OCI-LY3 (cell line): Measurements from ENCODE around the gene SND1.

Experiments used
- EZH2phosphoT487 ChIP-seq: fragments of 200-600 bp; shearing (Covaris generic); IDR thresholded peaks from 2 replicates; pipeline ENCODE4 v1.6.1; 2018; ENCODE audit warnings: antibody characterized with exemption, mixed run types, low read depth
- TF ChIP-seq, protein P1 (sequence below): fragments of 200-600, 300-600 bp; sonication (generic); IDR thresholded peaks from 2 replicates; pipeline ENCODE4 v1.5.1; 2014; ENCODE audit warnings: antibody characterized with exemption, low read length, low read depth

DNA sequence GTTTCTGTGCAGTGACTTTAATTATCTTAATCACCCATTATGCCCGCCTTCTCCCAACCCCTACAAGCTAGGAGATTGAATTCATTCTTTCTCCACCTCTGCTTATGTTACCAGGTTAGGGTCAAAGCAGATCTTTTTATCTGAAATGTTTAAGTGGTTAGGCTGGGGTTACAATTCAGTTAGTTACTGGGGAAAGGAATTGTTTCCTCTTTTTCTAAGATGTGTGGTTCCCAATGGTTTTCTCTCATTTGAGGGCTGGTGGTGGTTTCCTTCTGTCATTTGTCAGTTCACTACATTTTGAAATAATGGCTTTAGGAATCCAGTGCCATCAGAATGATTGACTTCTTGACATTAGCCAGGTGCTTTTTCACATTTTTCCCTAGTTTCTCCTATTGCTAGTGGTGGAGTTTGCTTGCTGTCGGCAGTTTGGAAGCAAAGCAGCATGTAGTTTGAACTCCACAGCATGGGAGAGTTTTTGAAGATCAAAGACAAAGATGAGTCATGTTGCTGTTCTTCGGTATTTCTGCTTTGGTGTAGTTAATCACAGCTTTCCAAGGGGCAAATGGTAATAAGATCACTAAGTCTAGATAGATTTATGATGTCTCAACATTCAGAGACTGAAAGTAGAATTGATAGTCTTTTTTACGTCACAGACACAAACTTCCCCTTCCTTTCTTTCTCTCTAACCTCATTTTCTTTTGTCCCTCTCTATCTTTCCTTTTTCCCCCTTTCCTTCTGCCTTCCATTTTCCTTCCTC lies 168.2 kb downstream of the SND1 start:
- TF ChIP-seq, protein P1, sequence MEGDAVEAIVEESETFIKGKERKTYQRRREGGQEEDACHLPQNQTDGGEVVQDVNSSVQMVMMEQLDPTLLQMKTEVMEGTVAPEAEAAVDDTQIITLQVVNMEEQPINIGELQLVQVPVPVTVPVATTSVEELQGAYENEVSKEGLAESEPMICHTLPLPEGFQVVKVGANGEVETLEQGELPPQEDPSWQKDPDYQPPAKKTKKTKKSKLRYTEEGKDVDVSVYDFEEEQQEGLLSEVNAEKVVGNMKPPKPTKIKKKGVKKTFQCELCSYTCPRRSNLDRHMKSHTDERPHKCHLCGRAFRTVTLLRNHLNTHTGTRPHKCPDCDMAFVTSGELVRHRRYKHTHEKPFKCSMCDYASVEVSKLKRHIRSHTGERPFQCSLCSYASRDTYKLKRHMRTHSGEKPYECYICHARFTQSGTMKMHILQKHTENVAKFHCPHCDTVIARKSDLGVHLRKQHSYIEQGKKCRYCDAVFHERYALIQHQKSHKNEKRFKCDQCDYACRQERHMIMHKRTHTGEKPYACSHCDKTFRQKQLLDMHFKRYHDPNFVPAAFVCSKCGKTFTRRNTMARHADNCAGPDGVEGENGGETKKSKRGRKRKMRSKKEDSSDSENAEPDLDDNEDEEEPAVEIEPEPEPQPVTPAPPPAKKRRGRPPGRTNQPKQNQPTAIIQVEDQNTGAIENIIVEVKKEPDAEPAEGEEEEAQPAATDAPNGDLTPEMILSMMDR = no peak
- no peak for TF ChIP-seq EZH2phosphoT487
